NCI-H524 treated with DMSO at 0.1 percent for 48 hours (cell line): Measurements from ENCODE around the gene EOGT.

Experiments used
- DNase-seq: peaks from one replicate; lab custom pipeline; 2025; lab: John Stamatoyannopoulos, UW

Gene EOGT

GRCh38 chr3:69009559-69010410 lies 3.7 kb downstream of the EOGT start:
- DNase-seq: no peak

GRCh38 chr3:69008980-69009379 lies 4.5 kb downstream of the EOGT start:
- DNase-seq: no peak

GRCh38 chr3:69005791-69006482 lies 7.5 kb downstream of the EOGT start:
- DNase-seq: no peak

GRCh38 chr3:69005071-69005790 lies 8.3 kb downstream of the EOGT start:
- DNase-seq: no peak

GRCh38 chr3:69004138-69004537 lies 9.3 kb downstream of the EOGT start:
- DNase-seq: no peak

GRCh38 chr3:68999605-69000004 lies 13.9 kb downstream of the EOGT start:
- DNase-seq: no peak

- DNase-seq: no peak
These were observed 14.3 kb downstream of the EOGT start for GRCh38 chr3:68999158-68999557.

- DNase-seq: no peak
These were observed 15.6 kb downstream of the EOGT start for GRCh38 chr3:68997887-68998286.

- no peak for DNase-seq
These were observed 17.0 kb downstream of the EOGT start for GRCh38 chr3:68996356-68996995.

- no peak for DNase-seq
These were observed 24.7 kb downstream of the EOGT start for GRCh38 chr3:68988740-68989139.

GRCh38 chr3:68987322-68987721 lies 26.2 kb downstream of the EOGT start:
- DNase-seq: no peak

GRCh38 chr3:68986496-68987208 lies 26.8 kb downstream of the EOGT start:
- no peak for DNase-seq

- peak; percentile 51 for DNase-seq
These were observed 28.2 kb downstream of the EOGT start for GRCh38 chr3:68985146-68985790.

GRCh38 chr3:68984011-68984530 lies 29.4 kb downstream of the EOGT start:
- DNase-seq: peak; percentile 92

- no peak for DNase-seq
These were observed 35.9 kb downstream of the EOGT start for GRCh38 chr3:68977486-68978167.

GRCh38 chr3:68974711-68975110 lies 38.8 kb downstream of the EOGT start:
- DNase-seq: no peak

GRCh38 chr3:68973639-68974038 lies 39.8 kb downstream of the EOGT start:
- DNase-seq: no peak

- DNase-seq: peak; percentile 33
These were observed 41.0 kb downstream of the EOGT start for GRCh38 chr3:68972358-68972979.

GRCh38 chr3:68964694-68965093 lies 48.8 kb downstream of the EOGT start:
- no peak for DNase-seq

GRCh38 chr3:68963891-68964290 lies 49.6 kb downstream of the EOGT start:
- DNase-seq: no peak
